B cell (primary cell): Measurements from ENCODE around the gene EIF4E2. TPM values are rescaled to one million over a fixed set of nuclear protein-coding genes. Genes with fewer than 3 reads are reported as not detected.

Experiments used
- ATAC-seq: fragments of 200-7000 bp; cut with Tn5 transposase; one replicate; pipeline ENCODE4 v1.10.0; 2021; ENCODE audit warnings: low read depth, mild to moderate bottlenecking, moderate number of reproducible peaks, moderate library complexity
- CTCF ChIA-PET: fragments of 350-600 bp; sonication (Branson Sonifier 250); formaldehyde crosslinking; loops from one replicate; lab custom pipeline; 2021; ENCODE audit warnings: antibody characterized with exemption, inconsistent platforms; lab: Charles Lee
- POLR2A ChIA-PET: fragments of 350-600 bp; sonication (Branson Sonifier 250); formaldehyde crosslinking; loops from one replicate; lab custom pipeline; 2021; ENCODE audit warnings: antibody characterized with exemption; lab: Charles Lee
- DNase-seq: peaks from one replicate; pipeline ENCODE4 v3.0.0; 2013
- H2AFZ ChIP-seq: 2 replicates; pipeline ENCODE4 v1.6.1; 2012; ENCODE audit warnings: mild to moderate bottlenecking, low read depth, low read length; ENCODE audit not compliant: insufficient read depth, poor library complexity, severe bottlenecking
- H3K27ac ChIP-seq, 2 donors: 1 replicate in 1 of 2; 2 replicates in 1 of 2; pipeline ENCODE4 v1.5.1; 2012 to 2013; ENCODE audit warnings: low read length in 2 of 2, mild to moderate bottlenecking in 2 of 2, moderate library complexity in 1 of 2
- H3K27me3 ChIP-seq, 4 experiments: fragments of 200-600 bp in 1 of 4; sonication (generic) in 1 of 4; replicated peaks in 1 of 4; 1 replicate in 2 of 4; 2 replicates in 2 of 4; pipeline versions ENCODE4 v1.6.1 to v1.7.0; 2013 to 2016; ENCODE audit warnings: low read length in 3 of 4, mild to moderate bottlenecking in 2 of 4, mixed read lengths in 1 of 4, moderate library complexity in 1 of 4; ENCODE audit not compliant: insufficient read depth in 4 of 4, control insufficient read depth in 3 of 4; ENCODE audit errors: control extremely low read depth in 1 of 4
- H3K36me3 ChIP-seq, 2 experiments: replicated peaks in 1 of 2; 1 replicate in 1 of 2; 2 replicates in 1 of 2; pipeline versions ENCODE4 v1.6.1 to v1.7.1; 2013; ENCODE audit warnings: low read length in 1 of 2; ENCODE audit not compliant: insufficient read depth in 2 of 2, control insufficient read depth in 1 of 2; ENCODE audit errors: control extremely low read depth in 1 of 2, extremely low read depth in 1 of 2
- H3K4me1 ChIP-seq, 2 donors: fragments of 200-600 bp in 1 of 2; sonication (generic) in 1 of 2; 1 replicate in 1 of 2; 2 replicates in 1 of 2; pipeline versions ENCODE4 v1.5.1 to v1.6.1; 2013 to 2017; ENCODE audit warnings: low read length in 2 of 2; ENCODE audit not compliant: control insufficient read depth in 2 of 2, insufficient read depth in 2 of 2
- H3K4me2 ChIP-seq: replicated peaks from 2 replicates; pipeline ENCODE3; 2012; ENCODE audit warnings: mild to moderate bottlenecking, low read depth, low read length; ENCODE audit not compliant: poor library complexity, severe bottlenecking
- H3K4me3 ChIP-seq, 5 experiments: fragments of 200-600 bp in 1 of 5; sonication (generic) in 1 of 5; 1 replicate in 3 of 5; 2 replicates in 2 of 5; pipeline versions ENCODE4 v1.5.1 to v1.7.0; 2011 to 2016; ENCODE audit warnings: low read length in 4 of 5, mild to moderate bottlenecking in 4 of 5, low read depth in 2 of 5, control low read depth in 1 of 5, moderate library complexity in 1 of 5; ENCODE audit not compliant: insufficient read depth in 1 of 5; ENCODE audit errors: control extremely low read depth in 1 of 5, extremely low read depth in 1 of 5
- H3K79me2 ChIP-seq: fragments of 200-600 bp; sonication (generic); one replicate; pipeline ENCODE4 v1.6.0; 2016; ENCODE audit warnings: low read length; ENCODE audit not compliant: control insufficient read depth, insufficient read depth
- H3K9ac ChIP-seq: fragments of 200-600 bp; sonication (generic); 2 replicates; pipeline ENCODE4 v1.6.1; 2017; ENCODE audit warnings: mild to moderate bottlenecking, low read length, moderate library complexity
- H3K9me3 ChIP-seq, 3 donors: one replicate each; pipeline versions ENCODE4 v1.6.1 to v1.7.1; 2013; ENCODE audit warnings: low read length in 2 of 3; ENCODE audit not compliant: control insufficient read depth in 2 of 3, insufficient read depth in 1 of 3; ENCODE audit errors: control extremely low read depth in 1 of 3
- H4K20me1 ChIP-seq: 2 replicates; pipeline ENCODE4 v1.6.0; 2012; ENCODE audit warnings: mild to moderate bottlenecking, low read length; ENCODE audit not compliant: insufficient read depth, control insufficient read depth, poor library complexity, severe bottlenecking
- H3K27ac Mint-ChIP-seq: one replicate; pipeline ENCODE4 v1.8.0; 2021; ENCODE audit warnings: mixed read lengths
- H3K27me3 Mint-ChIP-seq: one replicate; pipeline ENCODE4 v1.8.0; 2021; ENCODE audit warnings: mixed read lengths
- H3K4me1 Mint-ChIP-seq: one replicate; pipeline ENCODE4 v1.8.0; 2021; ENCODE audit warnings: mixed read lengths
- H3K4me3 Mint-ChIP-seq: one replicate; pipeline ENCODE4 v1.8.0; 2021; ENCODE audit warnings: mixed read lengths
- H3K9me3 Mint-ChIP-seq: one replicate; pipeline ENCODE4 v1.8.0; 2022; ENCODE audit warnings: mixed read lengths; ENCODE audit not compliant: insufficient read depth
- EZH2 ChIP-seq: IDR thresholded peaks from 2 replicates; pipeline ENCODE4 v1.6.1; 2012; ENCODE audit warnings: borderline replicate concordance, low read depth, mild to moderate bottlenecking, moderate library complexity, low read length; ENCODE audit not compliant: insufficient read depth, poor library complexity, severe bottlenecking
- WGBS: methylation state at CpG from one replicate; pipeline ENCODE4 v1.1.5; 2013; ENCODE audit warnings: missing lambda C conversion rate; ENCODE audit not compliant: insufficient coverage; 5-methylcytosine and 5-hydroxymethylcytosine counted together
- intact Hi-C: fragments of 100-400 bp; cut with micrococcal nuclease; formaldehyde crosslinking; loops from one replicate; pipeline ENCODE4 v1.10.0; 2022
- polyA plus RNA-seq: library from polyadenylated mRNA; depleted of rRNA; stranded (reverse); fragments of >200 nt; gene quantifications from 2 replicates; pipeline ENCODE4 v1.2.3, GENCODE V29; 2012
- total RNA-seq, 2 donors: library from RNA; stranded (reverse); fragments of 120-200 nt in 1 of 2; gene quantifications; 1 replicate in 1 of 2; 2 replicates in 1 of 2; pipeline versions ENCODE4 v1.2.3 to v1.2.4, GENCODE V29; 2013 to 2022
- TF ChIP-seq, protein P1 (sequence below): fragments of 200-600 bp; IDR thresholded peaks from one replicate; pipeline ENCODE4 v1.8.0; 2022; ENCODE audit warnings: antibody characterized with exemption, mild to moderate bottlenecking

The EIF4E2 gene
- total and polyA plus RNA-seq, 2 donors (not counting 1 experiment from before 2014, with no cell fraction given) = 17.9 to 67.0 TPM

DNA sequence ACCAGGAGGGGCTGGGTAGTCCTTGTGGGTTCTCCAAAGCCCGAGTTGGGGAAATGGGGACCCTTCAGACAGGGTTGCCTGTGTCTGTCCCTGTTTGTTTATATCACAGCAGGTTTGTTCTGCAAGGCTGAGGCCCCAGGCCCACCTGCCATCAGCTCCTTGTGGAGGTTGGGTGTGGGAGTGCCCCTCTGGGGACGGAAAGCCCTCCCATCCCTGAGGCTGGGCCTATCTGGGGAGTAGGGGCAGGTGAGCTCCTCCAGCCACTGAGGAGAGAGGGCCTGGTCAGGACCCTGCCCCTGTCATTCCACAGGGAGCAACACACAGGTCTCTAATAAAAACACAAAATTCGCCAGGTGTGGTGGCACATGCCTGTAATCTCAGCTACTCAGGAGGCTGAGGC is 59.6 kb downstream of the EIF4E2 start:
- Histone ChIP-seq H4K20me1 (no peaks in the 10 kb centered on the region), H3K27me3 (peaks cover 0 to 2% (median 0%) of the 10 kb centered on the region in 4 experiments), H3K9ac (no peak overlapping the region), H3K4me1 (peaks cover 3 to 8% of the 10 kb centered on the region in 2 donors), H3K27ac (no peak overlapping the region), H3K79me2 (no peaks in the 10 kb centered on the region), H3K9me3 (peaks cover 0 to 3% (median 0%) of the 10 kb centered on the region in 3 donors), H3K4me2 (no peak overlapping the region), H3K4me3 (no peak overlapping the region), H3K36me3 (no peaks in the 10 kb centered on the region), H2AFZ (no peak overlapping the region)
- no peak overlapping the region for H3K4me3 Mint-ChIP-seq
- no peak overlapping the region for H3K27ac Mint-ChIP-seq
- DNase-seq (no peak), ATAC-seq (no peak)
- WGBS = 92% methylated on average over 3 of the region's 3 CpGs
- CTCF ChIA-PET = no interaction called here
- TF ChIP-seq, protein P1, sequence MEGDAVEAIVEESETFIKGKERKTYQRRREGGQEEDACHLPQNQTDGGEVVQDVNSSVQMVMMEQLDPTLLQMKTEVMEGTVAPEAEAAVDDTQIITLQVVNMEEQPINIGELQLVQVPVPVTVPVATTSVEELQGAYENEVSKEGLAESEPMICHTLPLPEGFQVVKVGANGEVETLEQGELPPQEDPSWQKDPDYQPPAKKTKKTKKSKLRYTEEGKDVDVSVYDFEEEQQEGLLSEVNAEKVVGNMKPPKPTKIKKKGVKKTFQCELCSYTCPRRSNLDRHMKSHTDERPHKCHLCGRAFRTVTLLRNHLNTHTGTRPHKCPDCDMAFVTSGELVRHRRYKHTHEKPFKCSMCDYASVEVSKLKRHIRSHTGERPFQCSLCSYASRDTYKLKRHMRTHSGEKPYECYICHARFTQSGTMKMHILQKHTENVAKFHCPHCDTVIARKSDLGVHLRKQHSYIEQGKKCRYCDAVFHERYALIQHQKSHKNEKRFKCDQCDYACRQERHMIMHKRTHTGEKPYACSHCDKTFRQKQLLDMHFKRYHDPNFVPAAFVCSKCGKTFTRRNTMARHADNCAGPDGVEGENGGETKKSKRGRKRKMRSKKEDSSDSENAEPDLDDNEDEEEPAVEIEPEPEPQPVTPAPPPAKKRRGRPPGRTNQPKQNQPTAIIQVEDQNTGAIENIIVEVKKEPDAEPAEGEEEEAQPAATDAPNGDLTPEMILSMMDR = no peak
- TF ChIP-seq EZH2 = no peak
- intact Hi-C loops = no loop called here
- peaks cover 9% of the 10 kb centered on the region for H3K4me1 Mint-ChIP-seq
- H3K27me3 Mint-ChIP-seq = peaks cover 5% of the 10 kb centered on the region
- POLR2A ChIA-PET = no interaction called here
- no peaks in the 10 kb centered on the region for H3K9me3 Mint-ChIP-seq

GRCh38 chr2:232611061-232611460 is 60.6 kb downstream of the EIF4E2 start:
- TF ChIP-seq EZH2 = no peak
- TF ChIP-seq, protein P1 = no peak
- no peak overlapping the region for H3K4me3 Mint-ChIP-seq
- Histone ChIP-seq H2AFZ (no peak overlapping the region), H3K4me3 (no peak overlapping the region), H3K9ac (no peak overlapping the region), H3K4me2 (no peak overlapping the region), H3K27me3 (peaks cover 0 to 2% (median 0%) of the 10 kb centered on the region in 4 experiments), H3K4me1 (peaks cover 0 to 4% of the 10 kb centered on the region in 2 donors), H4K20me1 (no peaks in the 10 kb centered on the region), H3K36me3 (no peaks in the 10 kb centered on the region), H3K79me2 (no peaks in the 10 kb centered on the region), H3K27ac (no peak overlapping the region), H3K9me3 (peaks cover 0 to 3% (median 0%) of the 10 kb centered on the region in 3 donors)
- POLR2A ChIA-PET = no interaction called here
- WGBS = 91% methylated on average over 6 of the region's 6 CpGs
- DNase-seq (no peak), ATAC-seq (no peak)
- no peak overlapping the region for H3K27ac Mint-ChIP-seq
- H3K27me3 Mint-ChIP-seq = peaks cover 2% of the 10 kb centered on the region
- intact Hi-C loops = loop anchor here (1.0 kb wide), 1 partner anchor 640 kb away; the partner anchor contains the start of gene ATG16L1
- CTCF ChIA-PET = interaction anchor here (0.7 to 1.1 kb wide), 3 partner anchors 9 to 31 kb away, joined by 3 to 5 read pairs (median 4); partner anchors contain the start of gene EFHD1
- no peaks in the 10 kb centered on the region for H3K9me3 Mint-ChIP-seq
- H3K4me1 Mint-ChIP-seq = peaks cover 2% of the 10 kb centered on the region
